ENCODE data around the gene CEACAM18.
"Not testable (repeated sequence)": the region's sequence is repeated elsewhere in the genome, so short reads cannot be mapped to it uniquely, and the experiment has no call there.

CEACAM18 gene

GRCh38 chr19:51462681-51463080 lies 15.7 kb upstream of the CEACAM18 start:
- H3K27ac ChIP-seq = no peak overlapping the region
- TF ChIP-seq CTCF (IDR thresholded peaks at IDR 0.05) = no peak
- TF ChIP-seq ZFX (IDR thresholded peaks at IDR 0.05; ENCODE audit: borderline replicate concordance) = no peak

- H3K27ac ChIP-seq = not testable (repeated sequence)
These were observed 14.3 kb upstream of the CEACAM18 start for GRCh38 chr19:51463976-51464581.

GRCh38 chr19:51466723-51467122 lies 11.6 kb upstream of the CEACAM18 start:
- no peak overlapping the region for H3K27ac ChIP-seq
- TF ChIP-seq ZFX (IDR thresholded peaks at IDR 0.05; ENCODE audit: borderline replicate concordance) = no peak

- TF ChIP-seq ZFX (IDR thresholded peaks at IDR 0.05; ENCODE audit: borderline replicate concordance) = no peak
- no peak for TF ChIP-seq CTCF (IDR thresholded peaks at IDR 0.05)
- no peak overlapping the region for H3K27ac ChIP-seq
These were observed 10.3 kb upstream of the CEACAM18 start for GRCh38 chr19:51467864-51468544.

- TF ChIP-seq CTCF (IDR thresholded peaks at IDR 0.05) (no peak), ZFX (IDR thresholded peaks at IDR 0.05; ENCODE audit: borderline replicate concordance) (no peak)
- H3K27ac ChIP-seq = no peak overlapping the region
These were observed 9.8 kb upstream of the CEACAM18 start for GRCh38 chr19:51468545-51468920.

- H3K27ac ChIP-seq = no peak overlapping the region
- no peak for TF ChIP-seq ZFX (IDR thresholded peaks at IDR 0.05; ENCODE audit: borderline replicate concordance)
- TF ChIP-seq CTCF (IDR thresholded peaks at IDR 0.05) = no peak
These were observed 9.2 kb upstream of the CEACAM18 start for GRCh38 chr19:51469162-51469561.

GRCh38 chr19:51469629-51470028 lies 8.7 kb upstream of the CEACAM18 start:
- no peak overlapping the region for H3K27ac ChIP-seq
- TF ChIP-seq ZFX (IDR thresholded peaks at IDR 0.05; ENCODE audit: borderline replicate concordance) = no peak
- TF ChIP-seq CTCF (IDR thresholded peaks at IDR 0.05) = no peak

GRCh38 chr19:51470966-51471365 lies 7.4 kb upstream of the CEACAM18 start:
- TF ChIP-seq ZFX (IDR thresholded peaks at IDR 0.05; ENCODE audit: borderline replicate concordance) (no peak), CTCF (IDR thresholded peaks at IDR 0.05) (no peak)
- H3K27ac ChIP-seq = no peak overlapping the region

Data from 22Rv1 (cell line).